Fibroblast of mammary gland (primary cell): ENCODE measurements around the gene MKNK1.

ENCODE experiments used
- DNase-seq: peaks from one replicate; pipeline ENCODE4 v3.0.0-alpha.2; 2010; ENCODE audit warnings: low read depth
- H3K4me3 ChIP-seq: 2 replicates; pipeline ENCODE4 v1.5.1; 2011; ENCODE audit warnings: low read depth, mild to moderate bottlenecking, low read length, moderate library complexity; ENCODE audit not compliant: control insufficient read depth
- TF ChIP-seq, protein P1 (sequence below): conservative IDR thresholded peaks from 2 replicates; pipeline ENCODE4 v1.5.1; 2011; ENCODE audit warnings: low read depth, low read length, inconsistent platforms; ENCODE audit not compliant: control insufficient read depth, insufficient read depth

Gene MKNK1

GRCh38 chr1:46563341-46563740 lies 40.7 kb downstream of the MKNK1 start:
- no peak overlapping the region for H3K4me3 ChIP-seq
- TF ChIP-seq, protein P1, sequence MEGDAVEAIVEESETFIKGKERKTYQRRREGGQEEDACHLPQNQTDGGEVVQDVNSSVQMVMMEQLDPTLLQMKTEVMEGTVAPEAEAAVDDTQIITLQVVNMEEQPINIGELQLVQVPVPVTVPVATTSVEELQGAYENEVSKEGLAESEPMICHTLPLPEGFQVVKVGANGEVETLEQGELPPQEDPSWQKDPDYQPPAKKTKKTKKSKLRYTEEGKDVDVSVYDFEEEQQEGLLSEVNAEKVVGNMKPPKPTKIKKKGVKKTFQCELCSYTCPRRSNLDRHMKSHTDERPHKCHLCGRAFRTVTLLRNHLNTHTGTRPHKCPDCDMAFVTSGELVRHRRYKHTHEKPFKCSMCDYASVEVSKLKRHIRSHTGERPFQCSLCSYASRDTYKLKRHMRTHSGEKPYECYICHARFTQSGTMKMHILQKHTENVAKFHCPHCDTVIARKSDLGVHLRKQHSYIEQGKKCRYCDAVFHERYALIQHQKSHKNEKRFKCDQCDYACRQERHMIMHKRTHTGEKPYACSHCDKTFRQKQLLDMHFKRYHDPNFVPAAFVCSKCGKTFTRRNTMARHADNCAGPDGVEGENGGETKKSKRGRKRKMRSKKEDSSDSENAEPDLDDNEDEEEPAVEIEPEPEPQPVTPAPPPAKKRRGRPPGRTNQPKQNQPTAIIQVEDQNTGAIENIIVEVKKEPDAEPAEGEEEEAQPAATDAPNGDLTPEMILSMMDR, result no peak
- DNase-seq, result no peak

- TF ChIP-seq, protein P1, result no peak
- no peak for DNase-seq
- no peak overlapping the region for H3K4me3 ChIP-seq
Observed at GRCh38 chr1:46562498-46562897, 41.6 kb downstream of the MKNK1 start.

DNA sequence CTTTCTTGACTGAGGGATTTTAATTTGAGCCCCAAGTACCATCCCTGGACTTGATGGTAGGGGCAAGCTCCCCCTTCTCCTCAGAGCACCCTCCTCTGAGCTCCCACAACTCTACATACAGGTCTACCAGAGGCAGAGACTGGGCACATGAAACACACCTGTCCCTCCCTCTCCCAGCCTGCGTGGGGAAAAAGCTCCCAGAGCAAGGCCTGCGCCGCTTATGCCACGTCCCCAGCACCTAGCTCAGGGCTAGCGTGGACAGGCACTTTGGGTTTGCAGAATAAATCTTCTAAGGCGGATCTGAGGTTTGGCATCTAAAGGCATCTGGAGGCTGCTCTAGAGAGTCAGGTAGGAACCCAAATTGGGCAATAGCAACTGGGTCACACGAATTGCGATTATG lies 45.1 kb downstream of the MKNK1 start:
- H3K4me3 ChIP-seq, result no peak overlapping the region
- TF ChIP-seq, protein P1, result no peak
- no peak for DNase-seq

GRCh38 chr1:46558141-46558963 lies 45.7 kb downstream of the MKNK1 start:
- DNase-seq, result no peak
- TF ChIP-seq, protein P1, result no peak
- no peak overlapping the region for H3K4me3 ChIP-seq

DNA sequence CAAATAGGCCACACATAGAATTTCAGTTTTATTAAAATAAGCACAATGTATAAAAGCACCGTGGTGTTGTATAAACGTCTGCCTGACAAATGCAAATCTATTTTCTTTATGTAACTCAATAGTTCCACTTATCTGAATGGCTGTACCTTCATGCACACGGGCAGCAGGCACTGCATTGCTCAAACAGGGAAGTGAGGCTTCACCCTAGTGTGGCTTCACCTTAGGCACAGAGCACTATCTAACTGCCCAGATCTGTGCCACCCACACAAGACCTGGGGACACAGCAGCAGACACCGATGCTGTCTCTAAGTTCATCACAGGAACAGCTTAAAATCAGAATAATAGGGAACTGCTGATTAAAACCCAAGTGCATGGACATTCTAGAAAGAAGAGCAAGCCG lies 46.7 kb downstream of the MKNK1 start:
- TF ChIP-seq, protein P1, result no peak
- DNase-seq, result no peak
- H3K4me3 ChIP-seq, result no peak overlapping the region

GRCh38 chr1:46556822-46557221 lies 47.2 kb downstream of the MKNK1 start:
- TF ChIP-seq, protein P1, result peak; percentile 6
- no peak overlapping the region for H3K4me3 ChIP-seq
- DNase-seq, result peak; percentile 80
